ENCODE measurements around the gene SFMBT1.

- no peak for TF ChIP-seq POLR2A (IDR thresholded peaks at IDR 0.05)
- TF ChIP-seq CTCF (IDR thresholded peaks at IDR 0.05), result no peak
These were observed 31.8 kb upstream of the SFMBT1 start for GRCh38 chr3:53077476-53078220.
